MM.1S (cell line): ENCODE data around the gene ELMO1.

Source experiments
- DNase-seq: peaks from one replicate; pipeline ENCODE4 v3.0.0-alpha.2; 2015
- H2AFZ ChIP-seq: fragments of 300-600 bp; sonication (generic); 2 replicates; pipeline ENCODE4 v1.6.0; 2016; ENCODE audit warnings: antibody characterized with exemption, low read length
- H3F3A ChIP-seq: fragments of 300-600 bp; sonication (generic); 2 replicates; pipeline ENCODE4 v1.6.1; 2016; ENCODE audit warnings: mild to moderate bottlenecking, antibody characterized with exemption, low read length, moderate library complexity, mixed read lengths; ENCODE audit not compliant: insufficient read depth
- H3K27ac ChIP-seq: fragments of 300-600 bp; sonication (generic); 2 replicates; pipeline ENCODE4 v1.5.1; 2016; ENCODE audit warnings: mild to moderate bottlenecking, low read length
- H3K27me3 ChIP-seq: fragments of 300-600 bp; sonication (generic); replicated peaks from 2 replicates; pipeline ENCODE4 v1.6.0; 2016; ENCODE audit warnings: low read length; ENCODE audit not compliant: insufficient read depth
- H3K36me3 ChIP-seq: fragments of 300-600 bp; sonication (generic); replicated peaks from 2 replicates; pipeline ENCODE4 v1.6.1; 2016; ENCODE audit warnings: mild to moderate bottlenecking, low read length, mixed read lengths; ENCODE audit not compliant: insufficient read depth
- H3K4me1 ChIP-seq: fragments of 300-600 bp; sonication (generic); 2 replicates; pipeline ENCODE4 v1.6.1; 2016; ENCODE audit warnings: low read length, mixed read lengths
- H3K4me2 ChIP-seq: fragments of 300-600 bp; sonication (generic); 2 replicates; pipeline ENCODE4 v1.6.0; 2016; ENCODE audit warnings: low read depth, low read length
- H3K4me3 ChIP-seq: fragments of 300-600 bp; sonication (generic); 2 replicates; pipeline ENCODE4 v1.5.1; 2016; ENCODE audit warnings: low read length, mixed read lengths
- H3K79me2 ChIP-seq: fragments of 300-600 bp; sonication (generic); 2 replicates; pipeline ENCODE4 v1.6.1; 2016; ENCODE audit warnings: mixed run types, low read length, mixed read lengths
- H3K9ac ChIP-seq: fragments of 300-600 bp; sonication (generic); 2 replicates; pipeline ENCODE4 v1.6.1; 2016; ENCODE audit warnings: low read length, mixed read lengths
- H3K9me2 ChIP-seq: fragments of 300-600 bp; sonication (generic); replicated peaks from 2 replicates; pipeline ENCODE4 v1.6.1; 2016; ENCODE audit warnings: mild to moderate bottlenecking, low read length, mixed read lengths; ENCODE audit not compliant: insufficient read depth
- H3K9me3 ChIP-seq: fragments of 300-600 bp; sonication (generic); replicated peaks from 2 replicates; pipeline ENCODE4 v1.6.1; 2016; ENCODE audit warnings: mild to moderate bottlenecking, low read length, mixed read lengths; ENCODE audit not compliant: insufficient read depth
- H4K20me1 ChIP-seq: fragments of 300-600 bp; sonication (generic); 2 replicates; pipeline ENCODE4 v1.6.1; 2016; ENCODE audit warnings: mild to moderate bottlenecking, low read length, moderate library complexity, mixed read lengths; ENCODE audit not compliant: insufficient read depth
- CTCF ChIP-seq: fragments of 300-600 bp; sonication (generic); IDR thresholded peaks from 2 replicates; pipeline ENCODE4 v1.5.1; 2016; ENCODE audit warnings: antibody characterized with exemption, low read length, mixed read lengths
- EZH2 ChIP-seq: fragments of 300-600 bp; sonication (generic); optimal IDR thresholded peaks from 2 replicates; pipeline ENCODE3; 2017; ENCODE audit warnings: low read depth, mild to moderate bottlenecking, antibody characterized with exemption, low read length, mixed read lengths
- EZH2phosphoT487 ChIP-seq: fragments of 300-600 bp; sonication (generic); IDR thresholded peaks from 2 replicates; pipeline ENCODE4 v1.6.1; 2018; ENCODE audit warnings: antibody characterized with exemption, low read length

ELMO1 gene

GRCh38 chr7:37455081-37455480, 6.4 kb upstream of the ELMO1 start:
- Histone ChIP-seq H3F3A (no peaks in the 10 kb centered on the region), H3K4me2 (no peak overlapping the region), H3K4me1 (no peaks in the 10 kb centered on the region), H3K79me2 (no peaks in the 10 kb centered on the region), H4K20me1 (no peaks in the 10 kb centered on the region), H3K9me2 (no peaks in the 10 kb centered on the region), H2AFZ (no peak overlapping the region), H3K27ac (no peak overlapping the region), H3K4me3 (no peak overlapping the region), H3K9me3 (no peaks in the 10 kb centered on the region), H3K27me3 (no peaks in the 10 kb centered on the region), H3K9ac (no peak overlapping the region), H3K36me3 (no peaks in the 10 kb centered on the region)
- no peak for DNase-seq
- TF ChIP-seq EZH2phosphoT487 (no peak), EZH2 (no peak)

- TF ChIP-seq EZH2phosphoT487 (no peak), CTCF (no peak), EZH2 (no peak)
- DNase-seq: no peak
- no peak overlapping the region for H3K9ac ChIP-seq
- no peaks in the 10 kb centered on the region for H4K20me1 ChIP-seq
- no peaks in the 10 kb centered on the region for H3K9me3 ChIP-seq
- no peaks in the 10 kb centered on the region for H3K36me3 ChIP-seq
- no peaks in the 10 kb centered on the region for H3K27me3 ChIP-seq
- peaks cover 11% of the 10 kb centered on the region; the same call in 1 of the 2 replicates for H3F3A ChIP-seq
- no peaks in the 10 kb centered on the region; the same call in 1 of the 2 replicates for H3K4me1 ChIP-seq
- no peaks in the 10 kb centered on the region for H3K9me2 ChIP-seq
- no peaks in the 10 kb centered on the region for H3K79me2 ChIP-seq
- no peak overlapping the region for H3K27ac ChIP-seq
- no peak overlapping the region for H3K4me3 ChIP-seq
- no peak overlapping the region for H2AFZ ChIP-seq
- no peak overlapping the region for H3K4me2 ChIP-seq
These were observed 3.7 kb upstream of the ELMO1 start for GRCh38 chr7:37452346-37452745.

GRCh38 chr7:37450035-37450434, 1.4 kb upstream of the ELMO1 start:
- Histone ChIP-seq H3K9me2 (no peaks in the 10 kb centered on the region), H3F3A (peaks cover 11% of the 10 kb centered on the region; the same call in 1 of the 2 replicates), H3K4me3 (no peak overlapping the region), H3K4me2 (peak overlapping the region; percentile 88), H3K4me1 (no peaks in the 10 kb centered on the region; the same call in 1 of the 2 replicates), H3K27ac (no peak overlapping the region), H4K20me1 (no peaks in the 10 kb centered on the region), H3K27me3 (no peaks in the 10 kb centered on the region), H2AFZ (no peak overlapping the region), H3K36me3 (no peaks in the 10 kb centered on the region), H3K9me3 (no peaks in the 10 kb centered on the region), H3K9ac (no peak overlapping the region), H3K79me2 (no peaks in the 10 kb centered on the region)
- no peak for TF ChIP-seq CTCF
- no peak for TF ChIP-seq EZH2
- no peak for TF ChIP-seq EZH2phosphoT487
- DNase-seq: no peak

- H4K20me1 ChIP-seq: no peaks in the 10 kb centered on the region
- H3K9ac ChIP-seq: peak overlapping the region; percentile 7; the same call in 1 of the 2 replicates
- H3K27ac ChIP-seq: no peak overlapping the region
- no peaks in the 10 kb centered on the region for H3K79me2 ChIP-seq
- no peaks in the 10 kb centered on the region for H3K9me2 ChIP-seq
- H3F3A ChIP-seq: peaks cover 11% of the 10 kb centered on the region; the same call in 1 of the 2 replicates
- TF ChIP-seq EZH2phosphoT487 (no peak), CTCF (no peak), EZH2 (no peak)
- no peaks in the 10 kb centered on the region for H3K36me3 ChIP-seq
- no peaks in the 10 kb centered on the region for H3K9me3 ChIP-seq
- peak overlapping the region; percentile 63; the same call in 1 of the 2 replicates for H2AFZ ChIP-seq
- H3K4me3 ChIP-seq: peak overlapping the region; percentile 84
- DNase-seq: no peak
- no peaks in the 10 kb centered on the region for H3K27me3 ChIP-seq
- H3K4me2 ChIP-seq: peak overlapping the region; percentile 88
- no peaks in the 10 kb centered on the region; the same call in 1 of the 2 replicates for H3K4me1 ChIP-seq
These were observed 957 bp upstream of the ELMO1 start for GRCh38 chr7:37449621-37450020.
